ENCODE results near the gene SBNO1. TPM values are rescaled to one million over a fixed set of nuclear protein-coding genes. Genes with fewer than 3 reads are reported as not detected.

SBNO1 gene
- polyA plus RNA-seq, 3 donors = 5.6 to 16.9 (median 11.4) TPM

- Histone ChIP-seq H3K4me3 (replicated peaks in 1 of 3; ENCODE audit: low read depth in 2 of 3, low read length in 3 of 3) (peak overlapping the region; percentile 18 to 84 (median 56)), H3K9me3 (replicated peaks in 1 of 2; ENCODE audit: control insufficient read depth in 1 of 2, insufficient read depth in 1 of 2, low read length in 2 of 2) (no peaks in the 10 kb centered on the region), H4K20me1 (ENCODE audit: insufficient read depth, low read length) (no peaks in the 10 kb centered on the region), H3K79me2 (ENCODE audit: insufficient read depth, low read length) (peaks cover 22% of the 10 kb centered on the region), H3K9ac (ENCODE audit: insufficient read depth, low read length, poor library complexity, severe bottlenecking) (peak overlapping the region; percentile 63), H3K27me3 (ENCODE audit: control insufficient read depth in 2 of 2, insufficient read depth in 2 of 2, low read length in 2 of 2) (peaks cover 0 to 2% of the 10 kb centered on the region in 2 donors), H2AFZ (ENCODE audit: insufficient read depth, low read depth, low read length, poor library complexity, severe bottlenecking) (peak overlapping the region; percentile 89), H3K4me2 (replicated peaks; ENCODE audit: extremely low read depth, low read length, poor library complexity, severe bottlenecking) (peak overlapping the region; percentile 98), H3K4me1 (ENCODE audit: control insufficient read depth in 1 of 2, insufficient read depth in 2 of 2, low read length in 2 of 2) (peaks cover 37 to 44% of the 10 kb centered on the region in 2 donors), H3K27ac (ENCODE audit: low read depth in 1 of 2, low read length in 2 of 2) (peak overlapping the region in 1 of 2 donors; percentile 34), H3K36me3 (replicated peaks in 1 of 2; ENCODE audit: control insufficient read depth in 1 of 2, insufficient read depth in 2 of 2, low read length in 2 of 2) (peaks cover 9 to 21% of the 10 kb centered on the region in 2 donors)
- H3K9me3 Mint-ChIP-seq = no peaks in the 10 kb centered on the region
- peak overlapping the region; percentile 89 to 96 for H3K4me3 Mint-ChIP-seq
- WGBS (ENCODE audit: insufficient coverage) = 2% methylated on average over 20 of the region's 36 CpGs
- H3K27me3 Mint-ChIP-seq (ENCODE audit: low read depth in 3 of 3) = peaks cover 0 to 6% (median 0%) of the 10 kb centered on the region in 3 donors
- TF ChIP-seq CTCF (IDR thresholded peaks at IDR 0.05) = no peak
- H3K36me3 Mint-ChIP-seq = peaks cover 25 to 32% of the 10 kb centered on the region in 2 donors
- peak in 2 of 3 donors; percentile 18 to 28 for DNase-seq
- H3K27ac Mint-ChIP-seq = peak overlapping the region in 5 of 7 donors; percentile 37 to 87 (median 60)
- intact Hi-C loops (cut with micrococcal nuclease) = no loop called here
- peaks cover 40% of the 10 kb centered on the region for H3K4me1 Mint-ChIP-seq
These were observed 96.4 kb downstream of the SBNO1 start for GRCh38 chr12:123267991-123268843.

- peaks cover 22% of the 10 kb centered on the region for H3K79me2 ChIP-seq (ENCODE audit: insufficient read depth, low read length)
- H3K4me2 ChIP-seq (replicated peaks; ENCODE audit: extremely low read depth, low read length, poor library complexity, severe bottlenecking) = peak overlapping the region; percentile 98
- TF ChIP-seq CTCF (IDR thresholded peaks at IDR 0.05) = no peak
- peak overlapping the region in 2 of 7 donors; percentile 6 to 64 for H3K27ac Mint-ChIP-seq
- peaks cover 37 to 44% of the 10 kb centered on the region in 2 donors for H3K4me1 ChIP-seq (ENCODE audit: control insufficient read depth in 1 of 2, insufficient read depth in 2 of 2, low read length in 2 of 2)
- H2AFZ ChIP-seq (ENCODE audit: insufficient read depth, low read depth, low read length, poor library complexity, severe bottlenecking) = peak overlapping the region; percentile 89
- peaks cover 40% of the 10 kb centered on the region for H3K4me1 Mint-ChIP-seq
- H3K36me3 Mint-ChIP-seq = peaks cover 30 to 39% of the 10 kb centered on the region in 2 donors
- peak overlapping the region; percentile 89 to 96 for H3K4me3 Mint-ChIP-seq
- H3K36me3 ChIP-seq (replicated peaks in 1 of 2; ENCODE audit: control insufficient read depth in 1 of 2, insufficient read depth in 2 of 2, low read length in 2 of 2) = peaks cover 14 to 29% of the 10 kb centered on the region in 2 donors
- peak overlapping the region in 2 of 3 experiments; percentile 56 to 84 for H3K4me3 ChIP-seq (replicated peaks in 1 of 3; ENCODE audit: low read depth in 2 of 3, low read length in 3 of 3)
- H3K9me3 Mint-ChIP-seq = no peaks in the 10 kb centered on the region
- H4K20me1 ChIP-seq (ENCODE audit: insufficient read depth, low read length) = no peaks in the 10 kb centered on the region
- 90% methylated on average over 3 of the region's 7 CpGs for WGBS (ENCODE audit: insufficient coverage)
- H3K27ac ChIP-seq (ENCODE audit: low read depth in 1 of 2, low read length in 2 of 2) = no peak overlapping the region
- intact Hi-C loops (cut with micrococcal nuclease) = no loop called here
- H3K27me3 ChIP-seq (ENCODE audit: control insufficient read depth in 2 of 2, insufficient read depth in 2 of 2, low read length in 2 of 2) = peaks cover 0 to 2% of the 10 kb centered on the region in 2 donors
- H3K27me3 Mint-ChIP-seq (ENCODE audit: low read depth in 3 of 3) = peaks cover 0 to 7% (median 0%) of the 10 kb centered on the region in 3 donors
- no peaks in the 10 kb centered on the region for H3K9me3 ChIP-seq (replicated peaks in 1 of 2; ENCODE audit: control insufficient read depth in 1 of 2, insufficient read depth in 1 of 2, low read length in 2 of 2)
- no peak for DNase-seq
- peak overlapping the region; percentile 63 for H3K9ac ChIP-seq (ENCODE audit: insufficient read depth, low read length, poor library complexity, severe bottlenecking)
These were observed 97.2 kb downstream of the SBNO1 start for GRCh38 chr12:123267335-123267920.

Measured in CD14-positive monocyte (primary cell).